ENCODE data around the gene TXNDC12.
"Not testable (repeated sequence)": the region's sequence is repeated elsewhere in the genome, so short reads cannot be mapped to it uniquely, and the experiment has no call there.

The TXNDC12 gene

DNA sequence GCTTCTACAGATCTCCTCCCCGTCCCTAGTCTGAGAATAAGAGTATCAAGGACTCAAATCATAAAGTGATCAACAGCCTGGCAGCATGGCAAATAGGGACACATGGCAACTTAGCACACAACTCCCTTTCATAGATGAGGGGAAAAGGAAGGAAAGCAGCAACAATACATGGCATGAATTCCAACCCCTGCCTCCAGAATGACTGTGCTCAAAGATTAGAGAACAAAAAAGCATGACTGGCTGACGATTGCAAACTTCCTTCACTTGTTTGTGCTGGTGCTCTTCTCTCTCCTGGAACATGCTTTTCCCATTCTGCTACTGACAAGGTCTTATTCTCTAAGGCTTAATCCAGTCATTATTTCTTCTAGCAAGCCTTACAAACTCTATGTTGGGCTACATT lies 32.9 kb downstream of the TXNDC12 start:
- Histone ChIP-seq H3K9ac (ENCODE audit: low read length) (no peak overlapping the region), H4K20me1 (ENCODE audit: insufficient read depth, low read length) (no peaks in the 10 kb centered on the region), H3F3A (ENCODE audit: insufficient read depth, low read length) (no peaks in the 10 kb centered on the region), H3K4me2 (ENCODE audit: low read length) (no peak overlapping the region), H3K36me3 (ENCODE audit: insufficient read depth, low read length) (peaks cover 51% of the 10 kb centered on the region), H3K27me3 (ENCODE audit: insufficient read depth, low read length) (no peaks in the 10 kb centered on the region), H3K79me2 (ENCODE audit: insufficient read depth, low read length) (no peaks in the 10 kb centered on the region), H3K4me3 (ENCODE audit: low read depth, low read length, poor library complexity, severe bottlenecking) (no peak overlapping the region), H3K27ac (ENCODE audit: low read depth, low read length, poor library complexity, severe bottlenecking) (no peak overlapping the region), H3K4me1 (ENCODE audit: insufficient read depth, low read length, severe bottlenecking) (no peaks in the 10 kb centered on the region), H3K9me3 (ENCODE audit: low read length) (no peaks in the 10 kb centered on the region), H3K9me2 (ENCODE audit: low read depth, low read length) (no peaks in the 10 kb centered on the region), H2AFZ (ENCODE audit: low read length) (no peak overlapping the region)
- TF ChIP-seq EZH2 (IDR thresholded peaks at IDR 0.05; ENCODE audit: borderline replicate concordance, low read length), result no peak
- TF ChIP-seq, protein P1, sequence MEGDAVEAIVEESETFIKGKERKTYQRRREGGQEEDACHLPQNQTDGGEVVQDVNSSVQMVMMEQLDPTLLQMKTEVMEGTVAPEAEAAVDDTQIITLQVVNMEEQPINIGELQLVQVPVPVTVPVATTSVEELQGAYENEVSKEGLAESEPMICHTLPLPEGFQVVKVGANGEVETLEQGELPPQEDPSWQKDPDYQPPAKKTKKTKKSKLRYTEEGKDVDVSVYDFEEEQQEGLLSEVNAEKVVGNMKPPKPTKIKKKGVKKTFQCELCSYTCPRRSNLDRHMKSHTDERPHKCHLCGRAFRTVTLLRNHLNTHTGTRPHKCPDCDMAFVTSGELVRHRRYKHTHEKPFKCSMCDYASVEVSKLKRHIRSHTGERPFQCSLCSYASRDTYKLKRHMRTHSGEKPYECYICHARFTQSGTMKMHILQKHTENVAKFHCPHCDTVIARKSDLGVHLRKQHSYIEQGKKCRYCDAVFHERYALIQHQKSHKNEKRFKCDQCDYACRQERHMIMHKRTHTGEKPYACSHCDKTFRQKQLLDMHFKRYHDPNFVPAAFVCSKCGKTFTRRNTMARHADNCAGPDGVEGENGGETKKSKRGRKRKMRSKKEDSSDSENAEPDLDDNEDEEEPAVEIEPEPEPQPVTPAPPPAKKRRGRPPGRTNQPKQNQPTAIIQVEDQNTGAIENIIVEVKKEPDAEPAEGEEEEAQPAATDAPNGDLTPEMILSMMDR (IDR thresholded peaks at IDR 0.05; ENCODE audit: low read length), result no peak

DNA sequence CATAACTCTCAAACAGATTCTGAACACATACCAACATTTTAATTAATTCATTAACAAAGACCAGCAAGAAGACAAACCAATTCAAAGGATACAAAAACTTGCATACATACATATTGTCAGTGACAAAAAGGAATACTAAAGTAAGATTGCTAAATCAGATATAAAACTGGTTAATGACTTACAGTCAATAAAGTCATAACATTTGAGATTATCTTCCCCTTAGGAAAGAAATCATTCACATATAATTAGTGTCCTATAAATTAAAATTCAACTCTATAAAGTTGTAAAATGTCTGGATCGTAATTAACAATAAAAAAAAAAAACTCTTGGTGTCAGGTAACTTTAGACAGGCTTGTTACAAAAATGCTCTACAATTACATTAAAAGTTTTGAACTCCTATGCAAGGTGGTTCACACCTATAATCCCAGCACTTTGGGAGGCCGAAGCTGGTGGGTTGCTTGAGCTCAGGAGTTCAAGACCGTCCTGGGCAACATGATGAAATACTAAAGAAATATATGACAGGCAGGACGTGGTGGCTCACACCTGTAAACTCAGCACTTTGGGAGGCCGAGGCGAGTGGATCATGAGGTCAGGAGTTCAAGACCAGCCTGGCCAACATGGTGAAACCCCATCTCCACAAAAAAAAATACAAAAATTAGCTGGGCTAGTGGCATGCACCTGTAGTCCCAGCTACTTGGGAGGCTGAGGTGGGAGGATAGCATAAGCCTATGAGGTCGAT lies 46.8 kb downstream of the TXNDC12 start:
- Histone ChIP-seq H3K9me3 (ENCODE audit: low read length) (no peaks in the 10 kb centered on the region), H2AFZ (ENCODE audit: low read length) (no peak overlapping the region), H3K9me2 (ENCODE audit: low read depth, low read length) (no peaks in the 10 kb centered on the region), H3K4me2 (ENCODE audit: low read length) (no peak overlapping the region), H3K36me3 (ENCODE audit: insufficient read depth, low read length) (no peaks in the 10 kb centered on the region), H3K9ac (ENCODE audit: low read length) (no peak overlapping the region), H3K79me2 (ENCODE audit: insufficient read depth, low read length) (no peaks in the 10 kb centered on the region), H3K4me1 (ENCODE audit: insufficient read depth, low read length, severe bottlenecking) (no peaks in the 10 kb centered on the region), H3K4me3 (ENCODE audit: low read depth, low read length, poor library complexity, severe bottlenecking) (no peak overlapping the region), H3K27ac (ENCODE audit: low read depth, low read length, poor library complexity, severe bottlenecking) (no peak overlapping the region), H3K27me3 (ENCODE audit: insufficient read depth, low read length) (no peaks in the 10 kb centered on the region), H4K20me1 (ENCODE audit: insufficient read depth, low read length) (no peaks in the 10 kb centered on the region), H3F3A (ENCODE audit: insufficient read depth, low read length) (no peaks in the 10 kb centered on the region)
- TF ChIP-seq, protein P1 (IDR thresholded peaks at IDR 0.05; ENCODE audit: low read length), result no peak
- TF ChIP-seq EZH2 (IDR thresholded peaks at IDR 0.05; ENCODE audit: borderline replicate concordance, low read length), result no peak

DNA sequence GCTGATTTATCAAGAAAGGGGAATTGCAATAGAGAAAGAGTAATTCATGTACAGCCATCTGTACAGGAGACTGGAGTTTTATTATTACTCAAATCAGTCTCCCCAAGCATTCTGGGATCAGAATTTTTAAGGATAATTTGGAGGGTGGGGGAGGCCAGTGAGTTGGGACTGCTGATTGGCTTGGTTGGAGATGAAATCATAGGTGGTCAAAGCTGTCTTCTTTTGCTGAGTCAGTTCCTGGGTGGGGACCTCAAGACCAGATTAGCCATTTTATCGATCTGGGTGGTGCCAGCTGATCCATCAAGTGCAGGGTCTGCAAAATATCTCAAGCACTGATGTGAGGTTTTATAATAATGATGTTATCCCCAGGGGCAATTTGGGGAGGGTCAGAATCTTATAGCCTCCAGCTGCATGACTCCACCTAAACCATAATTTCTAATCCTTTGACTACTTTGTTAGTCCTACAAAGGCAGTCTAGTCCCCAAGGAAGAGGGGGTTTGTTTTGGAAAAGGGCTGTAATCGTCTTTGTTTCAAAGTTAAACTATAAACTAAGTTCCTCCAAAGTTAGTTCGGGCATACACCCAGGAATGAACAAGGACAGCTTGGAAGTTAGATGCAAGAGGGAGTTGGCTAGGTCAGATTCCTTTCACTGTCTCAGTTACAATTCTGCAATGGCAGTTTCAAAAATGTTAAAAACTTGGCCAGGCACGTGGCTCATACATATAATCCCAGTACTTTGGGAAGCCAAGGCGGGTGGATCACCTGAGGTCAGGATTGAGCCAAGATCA lies 47.6 kb downstream of the TXNDC12 start:
- Histone ChIP-seq H3K9me2 (ENCODE audit: low read depth, low read length) (no peaks in the 10 kb centered on the region), H3K27me3 (ENCODE audit: insufficient read depth, low read length) (no peaks in the 10 kb centered on the region), H4K20me1 (ENCODE audit: insufficient read depth, low read length) (no peaks in the 10 kb centered on the region), H3K9me3 (ENCODE audit: low read length) (no peaks in the 10 kb centered on the region), H3K4me2 (ENCODE audit: low read length) (no peak overlapping the region), H3K9ac (ENCODE audit: low read length) (no peak overlapping the region), H3K36me3 (ENCODE audit: insufficient read depth, low read length) (no peaks in the 10 kb centered on the region), H3F3A (ENCODE audit: insufficient read depth, low read length) (no peaks in the 10 kb centered on the region), H2AFZ (ENCODE audit: low read length) (no peak overlapping the region), H3K4me3 (ENCODE audit: low read depth, low read length, poor library complexity, severe bottlenecking) (no peak overlapping the region), H3K4me1 (ENCODE audit: insufficient read depth, low read length, severe bottlenecking) (no peaks in the 10 kb centered on the region), H3K27ac (ENCODE audit: low read depth, low read length, poor library complexity, severe bottlenecking) (no peak overlapping the region), H3K79me2 (ENCODE audit: insufficient read depth, low read length) (no peaks in the 10 kb centered on the region)
- TF ChIP-seq, protein P1 (IDR thresholded peaks at IDR 0.05; ENCODE audit: low read length), result no peak
- no peak for TF ChIP-seq EZH2 (IDR thresholded peaks at IDR 0.05; ENCODE audit: borderline replicate concordance, low read length)

DNA sequence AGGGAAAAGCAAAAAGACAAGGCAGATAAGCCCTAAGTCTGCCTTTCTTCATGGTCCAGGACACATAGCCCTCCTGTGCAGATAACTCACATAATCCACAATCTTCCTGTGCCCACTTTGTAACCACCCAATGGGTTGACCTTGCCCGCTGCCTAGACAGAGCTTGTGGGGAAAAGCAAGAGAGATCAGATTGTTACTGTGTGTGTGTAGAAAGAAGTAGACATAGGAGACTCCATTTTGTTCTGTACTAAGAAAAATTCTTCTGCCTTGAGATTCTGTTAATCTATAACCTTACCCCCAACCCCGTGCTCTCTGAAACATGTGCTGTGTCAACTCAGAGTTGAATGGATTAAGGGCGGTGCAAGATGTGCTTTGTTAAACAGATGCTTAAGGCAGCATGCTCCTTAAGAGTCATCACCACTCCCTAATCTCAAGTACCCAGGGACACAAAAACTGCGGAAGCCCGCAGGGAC lies 48.9 kb downstream of the TXNDC12 start:
- H3K4me2 ChIP-seq (ENCODE audit: low read length), result not testable (repeated sequence)

DNA sequence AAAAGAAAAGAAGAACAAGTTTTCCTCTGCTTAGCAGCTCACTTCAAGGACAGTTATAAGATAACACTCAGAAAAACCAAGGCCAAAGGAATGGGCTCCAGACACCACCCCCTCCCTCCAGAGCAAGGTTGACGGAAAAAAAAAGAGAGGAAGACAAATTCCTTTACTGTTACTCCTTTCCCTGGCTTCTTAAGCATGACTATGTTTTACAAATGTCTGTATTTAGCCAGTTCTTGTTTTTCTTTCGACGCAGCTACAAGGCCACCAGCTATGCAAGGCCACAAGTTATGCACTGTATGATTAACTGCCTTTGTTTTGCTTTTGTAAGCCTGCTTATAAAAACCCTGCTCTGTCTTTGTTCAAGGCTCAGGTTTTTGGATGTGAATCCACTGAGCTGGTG lies 49.4 kb downstream of the TXNDC12 start:
- H3K4me3 ChIP-seq (ENCODE audit: low read depth, low read length, poor library complexity, severe bottlenecking); H3K27ac ChIP-seq (ENCODE audit: low read depth, low read length, poor library complexity, severe bottlenecking); H3K9ac ChIP-seq (ENCODE audit: low read length); H3K9me3 ChIP-seq (ENCODE audit: low read length); H3K27me3 ChIP-seq (ENCODE audit: insufficient read depth, low read length); H2AFZ ChIP-seq (ENCODE audit: low read length); H3K4me2 ChIP-seq (ENCODE audit: low read length); H3K9me2 ChIP-seq (ENCODE audit: low read depth, low read length); H3K4me1 ChIP-seq (ENCODE audit: insufficient read depth, low read length, severe bottlenecking); H3K36me3 ChIP-seq (ENCODE audit: insufficient read depth, low read length); H3F3A ChIP-seq (ENCODE audit: insufficient read depth, low read length); H3K79me2 ChIP-seq (ENCODE audit: insufficient read depth, low read length); H4K20me1 ChIP-seq (ENCODE audit: insufficient read depth, low read length): not testable (repeated sequence)

More for the DNA sequence above, 48.9 kb downstream of the TXNDC12 start:
- not testable (repeated sequence) for H3K27me3 ChIP-seq (ENCODE audit: insufficient read depth, low read length); H3K4me3 ChIP-seq (ENCODE audit: low read depth, low read length, poor library complexity, severe bottlenecking); H4K20me1 ChIP-seq (ENCODE audit: insufficient read depth, low read length); H3K4me1 ChIP-seq (ENCODE audit: insufficient read depth, low read length, severe bottlenecking); H3F3A ChIP-seq (ENCODE audit: insufficient read depth, low read length); H2AFZ ChIP-seq (ENCODE audit: low read length); H3K9me3 ChIP-seq (ENCODE audit: low read length); H3K79me2 ChIP-seq (ENCODE audit: insufficient read depth, low read length); H3K9ac ChIP-seq (ENCODE audit: low read length); H3K9me2 ChIP-seq (ENCODE audit: low read depth, low read length); H3K27ac ChIP-seq (ENCODE audit: low read depth, low read length, poor library complexity, severe bottlenecking); H3K36me3 ChIP-seq (ENCODE audit: insufficient read depth, low read length)

All from OCI-LY1 (cell line).